BJ (cell line): ENCODE data around the gene BFSP1. TPM values are rescaled to one million over a fixed set of nuclear protein-coding genes. Genes with fewer than 3 reads are reported as not detected.

Experiments used
- CTCF ChIA-PET: fragments of 350-600 bp; formaldehyde crosslinking; extraction: SDS; loops from one replicate; lab custom pipeline; 2021; ENCODE audit warnings: antibody characterized with exemption, inconsistent platforms; lab: Yijun Ruan, JAX
- POLR2A ChIA-PET: fragments of 300-600 bp; sonication (Branson Sonifier 250); formaldehyde crosslinking; extraction: SDS; loops from one replicate; lab custom pipeline; 2021; ENCODE audit warnings: antibody characterized with exemption; lab: Charles Lee
- DNase-seq: peaks from one replicate; pipeline ENCODE4 v3.0.0-alpha.2; 2011; ENCODE audit warnings: low read depth
- H3K27me3 ChIP-seq: 2 replicates; pipeline ENCODE4 v1.6.0; 2011; ENCODE audit warnings: low read length; ENCODE audit not compliant: control insufficient read depth, insufficient read depth
- H3K36me3 ChIP-seq: 2 replicates; pipeline ENCODE4 v1.5.1; 2011; ENCODE audit warnings: low read length; ENCODE audit not compliant: control insufficient read depth, insufficient read depth
- H3K4me3 ChIP-seq: 2 replicates; pipeline ENCODE4 v1.5.1; 2011; ENCODE audit warnings: low read depth, mild to moderate bottlenecking, control low read depth, low read length
- CTCF ChIP-seq: IDR thresholded peaks from 2 replicates; pipeline ENCODE4 v1.5.1; 2011; ENCODE audit warnings: low read depth, mild to moderate bottlenecking, control low read depth, inconsistent platforms, low read length, moderate library complexity; ENCODE audit not compliant: insufficient read depth
- polyA plus RNA-seq: library from polyadenylated mRNA; depleted of rRNA; stranded (reverse); fragments of >200 nt; gene quantifications from 2 replicates; pipeline ENCODE4 v1.2.3, GENCODE V29; 2011

Gene BFSP1
- polyA plus RNA-seq, 1 experiment, result 2.4 TPM

GRCh38 chr20:17452441-17452840 lies 78.7 kb downstream of the BFSP1 start:
- no peaks in the 10 kb centered on the region; the same call in 1 of the 2 replicates for H3K27me3 ChIP-seq
- CTCF ChIA-PET, result no interaction called here

DNA sequence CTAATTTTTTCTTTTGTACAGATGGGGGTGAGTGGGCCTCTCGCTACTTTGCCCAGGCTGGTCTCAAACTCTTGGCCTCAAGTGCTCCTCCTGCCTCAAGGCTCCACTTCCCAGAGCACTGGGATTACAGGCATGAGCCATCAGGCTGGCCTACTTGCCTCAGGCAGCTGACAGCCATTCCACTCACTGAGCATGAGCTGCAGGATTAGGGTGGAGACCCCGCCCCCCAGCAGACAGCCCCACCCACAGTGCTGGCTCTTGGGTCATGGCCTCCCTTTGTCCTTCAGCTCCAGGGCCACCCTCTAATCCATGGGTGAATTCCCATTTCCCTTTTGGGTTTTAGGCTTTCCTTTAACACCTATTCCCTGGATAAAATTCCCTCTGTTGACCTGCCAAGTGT lies 82.1 kb downstream of the BFSP1 start:
- Histone ChIP-seq H3K36me3 (no peaks in the 10 kb centered on the region), H3K27me3 (no peaks in the 10 kb centered on the region; the same call in none of the 2 replicates), H3K4me3 (no peak overlapping the region)
- ChIA-PET POLR2A (no interaction called here), CTCF (interaction anchor here (1.0 kb wide), 1 partner anchor 645 kb away, joined by 6 read pairs; no protein-coding TSS in a partner anchor)
- no peak for TF ChIP-seq CTCF
- DNase-seq, result no peak

More at GRCh38 chr20:17452441-17452840, 78.7 kb downstream of the BFSP1 start:
- no peaks in the 10 kb centered on the region for H3K36me3 ChIP-seq
- POLR2A ChIA-PET, result no interaction called here
- DNase-seq, result no peak
- no peak for TF ChIP-seq CTCF
- no peak overlapping the region for H3K4me3 ChIP-seq

DNA sequence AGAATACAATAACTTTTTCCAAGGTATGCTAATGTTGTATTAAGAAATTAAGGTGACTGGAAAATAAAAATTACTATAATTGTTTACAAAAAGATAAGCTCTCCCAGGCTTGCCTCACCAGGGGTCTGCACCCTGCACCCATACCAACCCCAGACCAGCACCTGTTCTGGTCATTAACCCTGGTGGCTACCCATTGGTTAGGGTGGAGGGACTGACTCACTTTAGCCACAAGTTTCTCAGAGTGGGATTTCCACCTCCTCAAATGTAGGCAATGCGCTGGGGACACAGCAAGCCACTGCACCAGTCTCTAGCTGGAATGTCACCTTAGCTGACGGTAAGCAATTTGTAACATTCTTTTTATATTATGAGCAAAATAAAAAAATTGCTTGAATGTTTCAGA lies 83.1 kb downstream of the BFSP1 start:
- POLR2A ChIA-PET, result no interaction called here
- CTCF ChIA-PET, result interaction anchor here (1.4 to 1.5 kb wide), 2 partner anchors 12 to 646 kb away, joined by 3 to 5 read pairs; no protein-coding TSS in a partner anchor
- Histone ChIP-seq H3K4me3 (no peak overlapping the region), H3K36me3 (no peaks in the 10 kb centered on the region), H3K27me3 (peaks cover under 1% of the 10 kb centered on the region; the same call in 1 of the 2 replicates)
- DNase-seq, result no peak
- no peak for TF ChIP-seq CTCF

DNA sequence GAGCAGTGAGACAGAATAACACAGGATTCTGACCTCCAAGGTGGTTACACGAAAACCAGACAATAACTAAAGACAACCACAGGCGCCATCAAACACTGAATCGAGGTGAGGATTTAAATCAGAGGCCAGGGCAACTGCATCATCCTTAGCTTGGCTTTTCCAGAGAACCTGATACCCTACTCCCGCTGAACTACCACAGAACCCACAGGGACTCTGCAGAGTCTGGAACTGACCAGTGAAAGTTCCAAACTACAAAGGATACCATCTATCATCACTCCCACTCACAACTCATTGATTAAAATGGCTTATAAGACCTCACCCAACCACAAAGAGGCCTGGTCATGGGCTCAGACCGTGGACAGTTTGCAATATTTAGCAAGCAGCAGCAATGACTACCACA lies 85.0 kb downstream of the BFSP1 start:
- Histone ChIP-seq H3K36me3 (no peaks in the 10 kb centered on the region), H3K27me3 (peaks cover 1% of the 10 kb centered on the region; the same call in 1 of the 2 replicates), H3K4me3 (no peak overlapping the region)
- DNase-seq, result no peak
- POLR2A ChIA-PET, result no interaction called here
- CTCF ChIA-PET, result interaction anchor here (1.2 to 1.3 kb wide), 3 partner anchors 14 to 643 kb away, joined by 4 to 7 read pairs (median 5); no protein-coding TSS in a partner anchor
- no peak for TF ChIP-seq CTCF

GRCh38 chr20:17445543-17445942 lies 85.6 kb downstream of the BFSP1 start:
- Histone ChIP-seq H3K4me3 (no peak overlapping the region), H3K36me3 (no peaks in the 10 kb centered on the region), H3K27me3 (peaks cover 1% of the 10 kb centered on the region; the same call in 1 of the 2 replicates)
- no peak for DNase-seq
- ChIA-PET POLR2A (no interaction called here), CTCF (interaction anchor here (1.0 to 1.7 kb wide), 3 partner anchors 14 to 645 kb away, joined by 4 to 7 read pairs (median 6); no protein-coding TSS in a partner anchor)
- TF ChIP-seq CTCF, result no peak
